GDM1 (cell line): ENCODE data around the gene CASK.
A peak's percentile ranks its signal among the peaks of the same experiment; 100 is the strongest.
"Not testable (repeated sequence)": the region's sequence is repeated elsewhere in the genome, so short reads cannot be mapped to it uniquely, and the experiment has no call there.

Source experiments
- DNase-seq: peaks from one replicate; lab custom pipeline; 2025; lab: John Stamatoyannopoulos, UW

CASK gene

GRCh38 chrX:41516456-41516855 is 406.9 kb downstream of the CASK start:
- no peak for DNase-seq

DNA sequence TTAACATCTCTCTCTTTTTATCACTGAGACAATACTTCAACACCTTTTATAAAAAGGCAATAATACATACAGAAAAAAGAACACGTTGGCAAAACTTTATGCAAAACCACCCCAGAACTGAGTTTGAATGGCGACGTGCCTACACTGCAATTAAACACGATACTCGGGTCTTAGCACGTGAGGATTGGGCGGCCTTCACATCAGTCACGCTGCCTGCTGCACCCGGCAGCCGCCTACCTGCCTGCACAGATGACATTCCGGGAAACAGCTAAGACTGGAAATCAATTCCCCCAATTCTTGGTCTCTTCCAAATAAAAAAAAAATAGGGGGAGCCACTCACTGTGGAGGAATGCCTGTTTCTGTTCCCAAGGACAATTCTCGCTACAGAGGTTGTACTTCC is 408.0 kb downstream of the CASK start:
- no peak for DNase-seq

DNA sequence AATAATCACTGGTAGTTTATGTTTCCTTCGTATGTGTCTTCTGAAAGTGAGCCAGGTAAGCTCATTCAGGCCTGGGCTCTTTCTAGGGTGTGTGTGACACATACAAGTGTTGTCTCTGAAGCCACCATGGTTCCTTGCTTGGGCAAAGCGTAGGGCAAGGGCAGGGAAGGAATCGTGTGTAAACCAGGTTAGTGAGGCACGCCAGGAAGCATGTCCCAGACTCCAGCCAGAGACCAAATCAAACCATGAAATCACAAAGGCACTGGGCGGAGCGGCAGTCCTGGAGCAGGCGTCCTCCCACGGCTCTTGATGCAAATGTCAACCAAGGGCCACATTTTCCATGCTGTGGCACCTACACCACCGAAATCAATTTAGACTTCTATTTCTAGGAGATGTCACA is 409.2 kb downstream of the CASK start:
- no peak for DNase-seq

GRCh38 chrX:41512853-41513252 is 410.5 kb downstream of the CASK start:
- DNase-seq: not testable (repeated sequence)

DNA sequence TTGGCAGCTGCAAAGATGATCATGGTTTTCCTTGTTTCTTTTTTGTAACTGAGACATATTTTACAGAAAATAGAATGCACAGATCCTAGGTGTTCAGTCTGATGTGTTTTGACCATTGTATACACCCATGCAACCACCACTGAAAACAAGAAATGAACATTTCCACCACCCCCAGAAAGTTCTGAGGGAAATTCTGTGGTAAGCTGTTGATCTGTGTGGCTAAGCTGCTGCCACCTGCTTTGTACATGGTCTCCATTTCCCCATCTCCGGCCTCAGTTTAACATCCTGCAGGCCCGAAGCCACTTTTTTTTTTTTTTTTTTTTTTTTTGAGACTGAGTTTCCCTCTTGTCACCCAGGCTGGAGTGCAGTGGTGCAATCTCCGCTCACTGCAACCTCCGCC is 411.0 kb downstream of the CASK start:
- no peak for DNase-seq

DNA sequence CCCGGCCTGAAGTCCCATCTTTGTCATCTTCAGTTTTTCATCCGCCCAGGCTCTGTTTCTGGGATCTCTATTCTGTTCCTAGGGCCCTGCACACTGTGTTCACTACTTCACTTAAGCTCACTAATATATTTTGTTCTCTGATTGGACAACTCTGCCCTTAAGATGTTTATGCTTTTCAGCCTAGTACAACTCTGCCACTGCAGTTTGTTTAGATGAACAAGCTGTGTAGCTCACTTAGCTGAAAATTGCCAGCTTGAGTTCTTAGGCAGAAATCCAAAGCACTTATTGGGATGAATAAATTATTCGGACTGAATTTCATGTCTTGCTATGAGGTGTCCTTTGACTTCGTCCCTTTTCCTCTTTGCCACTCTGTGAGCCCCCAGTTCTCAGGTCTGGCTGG is 415.4 kb downstream of the CASK start:
- DNase-seq: no peak

GRCh38 chrX:41502004-41502403 is 421.4 kb downstream of the CASK start:
- DNase-seq: no peak

DNA sequence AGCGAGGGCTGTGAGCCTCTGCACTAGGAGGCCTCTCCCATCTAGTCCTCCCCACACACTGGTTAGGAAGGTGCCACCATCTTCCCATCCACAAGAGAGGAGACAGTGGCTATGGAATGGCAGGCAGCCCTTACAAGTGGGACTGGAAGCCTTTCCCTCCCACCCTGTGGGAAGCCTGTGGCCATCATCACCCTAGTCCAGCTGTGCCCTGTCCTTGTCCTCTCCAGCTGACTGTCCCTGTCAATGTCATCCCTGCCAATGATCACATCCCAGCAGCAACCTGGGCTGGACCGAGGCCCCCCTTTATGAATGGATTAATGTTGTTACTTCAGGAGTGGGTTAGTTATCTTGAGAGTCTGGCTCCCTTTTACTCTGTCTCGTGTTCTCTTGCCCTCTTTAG is 423.4 kb downstream of the CASK start:
- no peak for DNase-seq

- DNase-seq: no peak
Observed at GRCh38 chrX:41499195-41499594, 424.2 kb downstream of the CASK start.

DNA sequence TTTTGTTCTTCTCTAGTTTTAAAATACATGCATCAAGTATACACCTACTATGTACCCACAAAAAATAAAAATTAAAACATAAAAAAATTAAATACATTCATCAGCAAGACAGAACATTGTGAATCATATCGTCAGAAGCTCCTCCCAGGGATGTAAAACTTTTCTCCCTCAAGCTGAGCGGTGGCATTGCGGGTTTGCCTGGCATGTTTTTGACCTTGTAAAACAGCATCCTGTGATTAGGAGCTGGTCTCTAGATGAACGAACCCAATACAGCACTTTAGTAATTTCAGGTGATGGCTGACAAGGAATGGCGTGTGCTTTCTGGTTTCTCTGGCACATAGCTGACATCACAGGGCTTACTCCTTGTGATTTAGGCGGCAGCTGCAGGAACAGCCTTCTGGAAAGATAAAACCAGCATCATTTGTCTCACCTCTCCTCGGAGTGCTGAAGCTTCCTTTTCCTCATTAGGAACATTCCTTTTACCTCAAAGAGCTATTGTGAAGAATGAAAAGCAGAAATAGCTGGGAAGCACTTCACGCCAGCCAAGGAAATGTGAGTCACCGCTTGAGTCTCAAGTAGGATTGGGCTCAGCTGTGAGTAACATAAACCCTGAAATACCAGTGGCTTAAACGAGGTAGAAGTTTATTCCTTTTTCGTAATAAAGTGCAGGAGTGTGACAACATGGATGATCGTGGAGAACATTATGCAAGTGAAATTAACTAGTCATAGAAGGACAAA is 431.9 kb downstream of the CASK start:
- DNase-seq: peak; percentile 9

GRCh38 chrX:41490446-41490845 is 432.9 kb downstream of the CASK start:
- no peak for DNase-seq

DNA sequence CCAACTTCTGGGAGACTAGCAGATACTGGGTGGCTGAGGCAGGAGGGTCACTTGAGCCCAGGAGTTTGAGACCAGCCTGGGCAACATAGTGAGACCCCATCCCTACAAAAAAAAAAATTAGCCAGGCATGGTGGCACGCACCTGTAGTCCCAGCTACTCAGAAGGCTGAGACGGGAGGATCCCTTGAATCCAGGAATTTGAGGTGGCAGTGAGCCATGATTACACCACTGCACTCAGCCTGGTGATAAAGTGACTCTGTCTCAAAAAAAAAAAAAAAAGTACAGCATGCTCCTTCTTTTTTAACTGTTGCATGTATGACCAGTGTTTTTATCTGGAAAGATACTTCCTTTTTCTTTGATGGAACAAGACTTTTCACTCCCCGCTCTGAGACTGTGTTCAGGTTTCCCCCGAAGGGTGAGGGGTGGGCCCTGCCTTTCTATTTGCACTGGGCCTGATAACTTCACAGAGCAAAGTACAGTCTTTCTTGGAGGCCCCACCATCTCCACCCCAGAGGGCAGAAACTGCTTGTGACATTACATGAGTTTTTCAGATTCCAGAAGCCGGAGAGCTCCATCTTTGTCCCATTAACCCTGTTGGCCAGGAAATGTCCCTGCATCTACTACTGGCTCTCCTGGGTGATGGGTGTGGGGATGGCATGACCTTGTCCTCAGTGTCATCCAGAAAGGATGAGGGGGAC is 441.1 kb downstream of the CASK start:
- DNase-seq: no peak

- DNase-seq: no peak
Observed at GRCh38 chrX:41481264-41482109, 441.9 kb downstream of the CASK start.

DNA sequence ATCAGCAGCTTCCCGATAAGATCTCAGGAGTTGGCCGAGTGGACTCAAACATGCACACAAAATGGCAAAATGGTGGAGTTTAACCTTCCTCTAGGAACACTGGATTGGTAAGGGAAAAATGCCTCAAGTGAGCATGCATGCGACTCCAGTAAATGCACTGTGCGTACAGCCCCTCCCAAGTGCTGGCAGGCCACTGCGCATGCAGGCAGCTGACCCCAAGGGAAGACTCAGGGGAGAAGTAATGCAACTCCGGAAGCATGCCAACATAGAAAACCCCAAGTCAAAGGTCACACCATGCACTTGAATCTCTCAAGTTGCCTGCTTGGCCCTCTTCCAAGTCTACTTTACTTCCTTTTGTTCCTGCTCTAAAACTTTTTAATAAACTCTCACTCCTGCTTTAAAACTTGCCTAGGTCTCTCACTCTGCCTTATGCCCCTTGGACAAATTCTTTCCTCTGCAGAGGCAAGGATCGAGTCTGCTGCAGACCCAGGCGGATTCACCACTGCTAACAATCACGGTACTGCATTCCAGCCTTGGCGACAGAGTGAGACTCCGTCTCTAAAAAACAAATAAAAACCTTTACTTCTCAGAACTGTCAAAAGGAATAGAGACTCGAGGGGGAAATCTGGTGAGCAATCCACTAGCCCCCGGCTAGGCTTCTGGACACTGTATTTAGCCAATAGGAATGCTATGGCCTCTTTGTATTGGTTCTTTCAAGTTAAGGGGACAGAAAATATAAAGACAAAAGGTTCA is 442.7 kb downstream of the CASK start:
- no peak for DNase-seq

DNA sequence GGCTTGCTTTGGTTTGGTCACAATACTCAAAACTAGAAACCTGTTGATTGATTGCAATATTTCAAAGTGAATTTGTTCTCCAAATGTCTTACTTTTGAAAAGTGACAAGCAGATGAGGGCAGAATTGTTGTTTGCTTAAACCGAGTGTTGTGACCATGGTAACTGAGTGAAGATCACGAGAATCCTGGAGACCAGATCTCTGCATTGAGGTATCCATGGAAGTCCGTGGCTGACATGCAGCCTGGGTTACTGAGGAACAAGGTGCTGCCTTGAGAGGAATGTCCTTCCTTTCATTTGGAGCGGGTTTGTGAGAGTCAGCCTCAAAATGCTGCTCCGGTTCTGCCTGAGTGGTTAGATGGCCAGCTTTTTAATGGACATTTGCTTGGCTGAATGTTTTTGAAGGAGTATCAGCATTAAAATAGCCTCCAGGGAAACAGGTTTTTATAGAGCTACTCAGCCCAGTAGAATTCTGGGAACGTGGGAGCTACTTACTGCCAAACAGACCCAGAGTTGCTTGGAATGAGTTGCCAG is 444.9 kb downstream of the CASK start:
- DNase-seq: no peak

DNA sequence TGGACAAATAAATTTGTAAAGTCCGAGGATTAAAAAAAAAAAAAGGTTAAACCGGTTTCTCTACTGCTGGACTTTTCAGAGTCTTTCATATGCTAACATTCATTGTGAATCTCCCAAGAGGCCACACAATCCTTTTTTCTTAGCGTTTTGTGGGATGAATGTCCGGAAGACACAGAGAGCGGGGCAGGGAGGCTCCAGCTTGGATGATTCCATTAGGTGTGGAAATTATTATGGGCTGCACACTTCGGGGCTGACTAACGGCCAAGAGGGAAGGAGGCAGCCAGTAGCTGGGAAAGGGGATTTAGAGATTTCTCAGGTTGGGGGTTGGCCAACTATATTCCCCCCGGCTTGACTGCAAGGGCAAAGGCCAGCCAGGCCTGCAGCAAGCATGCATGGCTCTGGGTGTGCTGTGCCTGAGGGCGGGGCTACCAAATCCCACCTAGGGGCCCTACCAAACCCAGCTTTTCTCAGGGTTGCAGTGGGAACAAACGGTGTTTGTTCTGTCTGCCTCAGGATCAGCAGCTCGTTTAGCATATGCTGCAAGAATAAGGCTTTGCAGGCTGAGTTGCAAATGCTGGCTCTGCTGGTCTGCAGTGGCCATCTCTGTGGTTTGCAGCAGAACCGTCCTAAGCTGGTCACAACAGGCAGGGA is 447.6 kb downstream of the CASK start:
- no peak for DNase-seq

GRCh38 chrX:41475191-41475590 is 448.2 kb downstream of the CASK start:
- DNase-seq: no peak

- DNase-seq: no peak
Observed at GRCh38 chrX:41474726-41475100, 448.6 kb downstream of the CASK start.

GRCh38 chrX:41473936-41474725 is 449.2 kb downstream of the CASK start:
- DNase-seq: no peak

DNA sequence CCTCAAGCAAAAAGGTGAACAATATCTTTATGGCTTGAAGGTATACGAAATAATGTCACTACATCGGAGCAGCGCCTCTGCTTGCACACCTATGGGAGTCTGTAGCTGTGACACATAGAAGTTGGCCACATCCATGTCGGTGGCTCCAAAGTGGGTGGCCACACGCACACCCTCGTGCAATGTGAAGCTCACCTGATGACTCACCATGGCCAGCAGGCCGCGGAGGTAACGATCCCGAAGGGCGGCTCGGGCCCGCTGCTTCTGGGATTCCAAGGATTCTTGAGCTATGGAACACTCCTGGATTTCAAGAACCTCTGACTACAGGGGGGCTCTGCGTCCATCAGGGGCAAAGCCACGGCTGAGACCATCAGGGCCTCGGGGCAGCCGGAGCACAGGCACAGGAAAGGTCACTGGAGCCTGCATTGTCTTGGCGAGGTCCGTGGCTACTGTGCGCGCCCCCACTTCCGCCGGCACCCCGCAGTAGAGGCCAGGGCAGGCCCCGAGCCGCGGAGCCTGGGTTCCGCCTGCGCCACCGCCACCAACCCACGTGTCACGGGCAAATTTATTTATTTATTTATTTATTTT is 451.0 kb downstream of the CASK start:
- no peak for DNase-seq
